Omental fat pad (tissue), 4 donors: ENCODE measurements around the gene ZDHHC7. TPM values are rescaled to one million over a fixed set of nuclear protein-coding genes. Genes with fewer than 3 reads are reported as not detected.

Experiments
- ATAC-seq: fragments of 150-250 bp; one replicate; pipeline ENCODE4 v1.9.1; 2016; ENCODE audit warnings: mild to moderate bottlenecking, moderate library complexity; ENCODE audit not compliant: low FRiP score
- DNase-seq: peaks from one replicate; pipeline ENCODE4 v3.0.0-alpha.2; 2019; ENCODE audit warnings: low spot score
- total RNA-seq, 4 donors: library from RNA; depleted of rRNA; stranded (reverse); fragments of >200 nt; gene quantifications; one replicate each; pipeline ENCODE4 v1.1.0, GENCODE V29; 2016
- TF ChIP-seq, protein P1 (sequence below), 3 donors: fragments of 450-650 bp; IDR thresholded peaks; one replicate each; pipeline ENCODE4 v1.5.1; 2016 to 2017; ENCODE audit warnings: antibody characterized with exemption in 3 of 3, mild to moderate bottlenecking in 3 of 3, moderate library complexity in 2 of 3

Gene ZDHHC7
- total RNA-seq, 4 donors from 2014 or later: 41.3 to 72.2 (median 51.3) TPM

DNA sequence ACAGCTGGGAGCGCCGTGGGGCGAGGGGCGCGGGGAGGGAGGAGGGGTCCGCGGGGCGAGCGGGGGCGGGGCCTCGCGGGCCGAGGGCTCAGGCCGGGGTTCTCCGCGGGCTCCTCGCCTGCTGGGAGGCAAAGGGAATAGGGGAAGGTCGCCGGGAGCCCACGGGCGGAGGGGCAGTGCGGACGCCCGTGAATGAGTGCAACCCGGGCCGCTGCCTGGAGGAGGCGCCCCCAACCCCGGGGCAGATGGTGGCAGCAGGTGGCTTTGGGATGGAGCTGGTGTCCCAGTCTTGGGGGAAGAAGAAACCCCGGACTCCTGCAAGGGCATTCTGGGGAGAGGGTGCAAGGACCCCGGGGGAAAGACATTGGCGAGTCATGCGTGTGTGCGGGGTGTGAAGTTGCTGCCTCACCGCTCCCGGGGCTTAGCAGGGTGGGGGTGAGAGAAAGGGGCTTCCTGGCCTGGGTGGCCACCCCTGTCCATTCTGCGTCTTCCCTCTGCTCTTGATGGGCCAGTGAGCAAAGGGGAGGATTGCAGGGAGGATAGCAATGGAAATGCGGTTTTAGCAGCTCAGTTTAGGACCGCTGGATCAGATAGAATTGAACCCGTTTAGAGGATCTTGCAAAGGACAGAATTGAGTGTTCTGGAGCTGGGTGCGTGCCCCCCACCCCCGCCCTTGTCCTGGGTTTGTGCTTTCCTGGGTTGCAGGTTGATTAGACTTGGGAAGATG lies 16.8 kb upstream of the ZDHHC7 start:
- DNase-seq: no peak
- peak; percentile 2 for ATAC-seq
- TF ChIP-seq, protein P1, sequence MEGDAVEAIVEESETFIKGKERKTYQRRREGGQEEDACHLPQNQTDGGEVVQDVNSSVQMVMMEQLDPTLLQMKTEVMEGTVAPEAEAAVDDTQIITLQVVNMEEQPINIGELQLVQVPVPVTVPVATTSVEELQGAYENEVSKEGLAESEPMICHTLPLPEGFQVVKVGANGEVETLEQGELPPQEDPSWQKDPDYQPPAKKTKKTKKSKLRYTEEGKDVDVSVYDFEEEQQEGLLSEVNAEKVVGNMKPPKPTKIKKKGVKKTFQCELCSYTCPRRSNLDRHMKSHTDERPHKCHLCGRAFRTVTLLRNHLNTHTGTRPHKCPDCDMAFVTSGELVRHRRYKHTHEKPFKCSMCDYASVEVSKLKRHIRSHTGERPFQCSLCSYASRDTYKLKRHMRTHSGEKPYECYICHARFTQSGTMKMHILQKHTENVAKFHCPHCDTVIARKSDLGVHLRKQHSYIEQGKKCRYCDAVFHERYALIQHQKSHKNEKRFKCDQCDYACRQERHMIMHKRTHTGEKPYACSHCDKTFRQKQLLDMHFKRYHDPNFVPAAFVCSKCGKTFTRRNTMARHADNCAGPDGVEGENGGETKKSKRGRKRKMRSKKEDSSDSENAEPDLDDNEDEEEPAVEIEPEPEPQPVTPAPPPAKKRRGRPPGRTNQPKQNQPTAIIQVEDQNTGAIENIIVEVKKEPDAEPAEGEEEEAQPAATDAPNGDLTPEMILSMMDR (IDR thresholded peaks at IDR 0.05): no peak

DNA sequence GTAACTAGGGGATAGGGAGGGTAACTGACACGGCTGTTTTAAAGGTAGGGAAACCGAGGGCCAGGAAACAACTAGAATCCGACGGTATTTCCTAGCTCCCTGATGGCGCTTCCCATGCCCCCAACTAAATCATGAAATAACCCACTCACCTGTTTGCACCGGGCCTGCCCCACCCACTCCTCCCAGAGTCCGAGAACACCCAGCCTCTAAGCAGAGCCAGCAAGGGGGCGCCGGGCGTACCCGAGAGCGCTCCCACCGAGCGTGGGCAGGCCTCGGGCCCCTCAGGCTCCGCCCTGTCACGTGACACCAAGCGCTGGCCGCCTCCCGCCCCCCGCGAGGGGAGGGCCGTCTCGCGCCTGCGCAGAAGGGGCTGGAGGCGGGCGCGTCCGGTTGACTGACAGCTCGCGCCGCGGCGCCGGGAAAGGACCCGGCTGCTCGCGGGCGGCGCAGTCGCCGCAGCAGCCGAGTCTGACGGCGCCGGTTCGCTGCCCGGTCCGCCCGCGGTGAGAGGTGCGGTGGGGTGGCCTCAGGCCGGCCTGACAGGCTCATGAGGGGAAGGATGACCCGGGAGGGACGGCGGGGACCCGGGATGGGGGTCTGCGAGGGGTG lies 16.1 kb upstream of the ZDHHC7 start, which contains the start of gene KIAA0513:
KIAA0513 (plus strand) TSS at position 447 of the 609 bp plus-strand sequence. CDS start 39,277 bp downstream, outside the sequence.
- ATAC-seq: peak; percentile 86
- TF ChIP-seq, protein P1 (IDR thresholded peaks at IDR 0.05): no peak
- DNase-seq: peak; percentile 71

DNA sequence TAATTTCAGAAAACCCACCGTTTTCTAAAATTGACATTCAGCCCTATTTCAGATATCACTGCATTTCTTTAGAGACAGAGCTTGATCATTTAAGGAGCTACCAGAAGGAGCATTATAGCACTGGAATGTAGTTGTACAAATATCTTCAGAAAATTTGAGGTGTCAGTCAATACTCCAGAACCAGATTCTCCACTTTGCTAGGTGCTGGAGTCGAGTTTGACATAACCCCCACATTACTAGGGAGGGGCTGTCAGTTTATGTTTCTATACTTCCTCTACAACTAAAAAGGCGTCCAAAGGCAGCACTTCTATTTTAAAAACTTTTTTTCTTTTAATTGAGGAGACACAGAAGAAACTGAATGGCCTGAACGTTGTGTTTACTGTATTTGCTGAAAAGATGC lies 15.4 kb upstream of the ZDHHC7 start:
- no peak for DNase-seq
- TF ChIP-seq, protein P1 (IDR thresholded peaks at IDR 0.05): no peak
- ATAC-seq: no peak

DNA sequence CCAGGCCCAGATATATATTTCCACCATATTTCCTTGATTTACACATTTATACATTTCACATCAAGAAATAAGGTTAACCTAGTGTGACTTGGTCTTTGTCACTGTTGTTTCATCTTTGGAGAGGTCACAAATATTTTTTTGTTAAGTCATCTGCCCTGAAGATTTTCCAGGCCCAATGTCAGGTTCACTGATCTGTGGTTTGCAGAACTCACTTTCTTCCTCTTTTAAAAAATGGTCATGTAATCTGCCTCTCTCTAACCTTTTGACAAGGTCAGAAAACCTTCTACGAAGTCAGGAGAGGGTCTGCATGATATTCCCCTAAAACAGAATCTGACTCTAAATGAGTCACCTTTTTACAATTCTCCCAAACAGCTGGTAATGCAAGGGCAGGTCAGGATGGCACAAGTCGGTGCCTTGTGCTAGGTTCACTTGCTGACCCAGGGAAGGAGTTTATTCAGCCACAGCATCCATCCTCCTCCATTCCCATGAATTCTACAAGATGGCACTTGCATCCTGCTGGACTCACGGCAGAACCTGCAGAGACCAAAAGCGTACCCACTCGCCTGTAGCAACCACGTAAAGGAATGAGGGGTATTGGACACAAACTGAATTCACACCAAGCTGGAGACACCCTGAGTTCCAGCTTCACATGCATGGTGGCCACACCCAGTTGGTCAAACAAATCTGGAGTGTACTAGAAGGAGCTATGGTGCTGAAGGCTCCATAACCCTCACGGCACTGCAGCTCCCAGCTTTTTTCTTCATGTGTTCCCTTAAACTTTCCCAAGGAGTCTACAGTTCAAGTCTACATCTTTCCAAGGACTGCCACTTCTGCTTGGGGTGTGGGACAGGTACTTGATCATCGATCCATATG lies 14.7 kb upstream of the ZDHHC7 start:
- TF ChIP-seq, protein P1 (IDR thresholded peaks at IDR 0.05): no peak
- ATAC-seq (no peak), DNase-seq (no peak)

DNA sequence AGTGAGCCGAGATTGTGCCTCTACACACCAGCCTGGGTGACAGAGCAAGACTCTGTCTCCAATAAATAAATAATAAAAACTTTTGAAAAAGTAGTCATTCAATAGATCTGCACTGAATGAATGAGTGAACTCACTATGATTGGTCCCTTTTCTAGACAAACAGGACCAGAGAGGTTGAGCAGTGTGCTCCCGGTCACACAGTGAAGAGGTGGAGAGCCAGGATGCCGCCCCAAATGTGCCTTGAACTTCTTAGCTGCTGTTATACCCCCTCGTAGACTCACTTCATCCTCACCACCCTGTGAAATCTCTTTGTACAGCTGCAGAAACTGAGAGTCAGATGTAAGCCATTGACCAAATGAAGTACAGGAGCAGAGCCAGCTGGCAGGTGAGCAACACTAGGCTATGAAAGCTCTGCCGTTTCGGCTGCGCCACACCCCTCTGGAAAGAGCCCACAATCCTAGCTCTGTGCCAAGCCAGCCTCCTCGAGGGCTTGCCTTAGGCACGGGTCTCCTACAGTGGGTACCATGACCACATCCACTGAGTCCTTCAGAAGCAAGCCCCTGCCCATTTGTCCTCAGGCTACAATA lies 8.4 kb upstream of the ZDHHC7 start:
- peak; percentile 67 for ATAC-seq
- DNase-seq: no peak
- TF ChIP-seq, protein P1 (IDR thresholded peaks at IDR 0.05): no peak

DNA sequence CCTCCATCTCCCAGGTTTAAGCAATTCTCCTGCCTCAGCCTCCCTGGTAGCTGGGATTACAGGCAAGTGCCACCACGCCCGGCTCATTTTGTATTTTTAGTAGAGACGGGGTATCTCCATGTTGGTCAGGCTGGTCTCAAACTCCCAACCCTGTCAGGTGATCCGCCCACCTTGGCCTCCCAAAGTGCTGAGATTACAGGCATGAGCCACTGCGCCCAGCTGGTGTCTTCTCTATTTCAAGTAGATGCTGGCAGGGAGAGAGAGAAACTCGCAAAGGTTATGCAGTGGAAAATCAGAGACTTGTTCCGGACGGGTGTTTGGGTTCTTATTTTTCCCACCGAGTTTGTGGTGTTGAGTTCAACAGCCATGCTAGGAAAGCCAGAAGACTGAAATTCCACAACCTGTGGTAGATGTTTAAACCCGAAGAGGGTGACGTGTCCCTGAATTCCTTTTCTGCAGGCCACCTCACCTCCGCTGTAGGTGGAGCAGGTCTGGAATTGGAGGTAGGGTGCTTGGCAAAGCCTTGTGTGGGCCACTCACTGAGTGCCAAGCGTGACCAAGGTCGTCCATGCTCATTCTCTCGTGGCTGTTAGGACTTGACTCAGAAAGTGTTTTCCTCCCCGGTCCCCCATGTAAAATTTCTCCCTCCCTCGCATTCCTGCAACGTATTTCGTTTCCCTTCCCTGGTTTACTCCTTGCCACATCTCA lies 7.3 kb upstream of the ZDHHC7 start:
- DNase-seq (no peak), ATAC-seq (no peak)
- TF ChIP-seq, protein P1 (IDR thresholded peaks at IDR 0.05): no peak
